Amniotic epithelial cell (primary cell): ENCODE data around the gene VPS37B.
A peak's percentile ranks its signal among the peaks of the same experiment; 100 is the strongest.

ENCODE experiments used
- DNase-seq: peaks from one replicate; pipeline ENCODE4 v3.0.0-alpha.2; 2010; ENCODE audit warnings: low read depth

VPS37B gene

GRCh38 chr12:122866379-122866778, 29.5 kb downstream of the VPS37B start:
- no peak for DNase-seq

- DNase-seq: no peak
Observed at GRCh38 chr12:122865268-122866231, 30.4 kb downstream of the VPS37B start.

DNA sequence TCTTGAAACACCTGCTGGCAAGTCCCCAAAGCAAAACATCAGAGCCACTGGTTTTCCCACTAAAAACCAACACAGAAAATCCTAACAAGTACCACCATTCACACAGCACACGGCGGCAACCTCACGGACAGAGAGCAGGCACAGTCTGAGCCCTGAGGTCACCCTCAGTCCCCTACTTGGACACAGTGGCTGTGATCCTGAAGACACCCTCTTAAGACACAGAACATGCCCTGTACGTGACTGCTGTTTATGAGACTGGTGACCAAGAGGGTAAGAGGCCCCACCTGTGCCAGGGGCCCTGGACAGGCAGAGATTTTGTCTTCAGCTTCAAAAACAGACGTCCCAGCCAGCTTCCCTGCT, 31.1 kb downstream of the VPS37B start:
- DNase-seq: no peak

DNA sequence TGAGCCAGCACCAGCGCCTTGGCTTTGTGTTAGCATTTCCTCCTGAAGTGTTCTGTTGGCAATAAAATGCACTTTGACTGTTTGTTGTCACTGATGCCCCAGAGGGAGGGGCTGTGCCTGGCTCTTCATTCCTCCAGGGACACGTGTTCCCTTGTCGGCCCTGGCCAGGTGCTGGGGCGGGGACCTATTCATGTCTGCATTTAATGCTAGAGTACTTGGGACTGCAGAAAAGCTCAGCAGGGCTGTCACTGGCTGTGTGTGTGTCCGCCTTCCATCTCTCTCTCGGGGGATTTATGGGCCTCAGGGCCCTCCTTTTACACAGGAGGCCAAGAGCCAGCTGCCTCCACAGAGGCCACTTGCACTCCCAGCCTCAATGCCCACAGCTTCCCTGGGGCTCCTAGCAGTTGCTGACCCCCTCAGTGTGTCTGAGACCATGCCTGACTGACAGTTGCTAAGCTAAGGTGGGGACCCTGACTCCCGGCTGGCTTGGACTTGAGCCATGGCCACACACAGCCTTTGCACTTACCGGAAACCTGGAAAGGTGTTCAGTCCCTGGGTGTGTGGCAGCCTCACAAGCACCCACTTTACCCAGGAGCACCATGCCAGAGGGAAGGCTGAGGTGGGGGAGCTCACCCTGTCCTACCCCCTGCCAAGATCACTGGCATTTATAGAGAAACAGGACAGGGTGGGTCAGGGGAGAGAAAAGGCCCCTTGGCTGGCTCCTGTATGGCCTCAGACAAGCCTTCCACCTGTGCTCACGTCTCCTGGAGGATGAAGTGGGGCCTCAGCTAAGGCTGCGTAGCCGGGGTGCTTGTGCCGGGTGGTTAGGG, 32.8 kb downstream of the VPS37B start:
- DNase-seq: no peak

- DNase-seq: no peak
Observed at GRCh38 chr12:122862110-122862634, 33.8 kb downstream of the VPS37B start.

DNA sequence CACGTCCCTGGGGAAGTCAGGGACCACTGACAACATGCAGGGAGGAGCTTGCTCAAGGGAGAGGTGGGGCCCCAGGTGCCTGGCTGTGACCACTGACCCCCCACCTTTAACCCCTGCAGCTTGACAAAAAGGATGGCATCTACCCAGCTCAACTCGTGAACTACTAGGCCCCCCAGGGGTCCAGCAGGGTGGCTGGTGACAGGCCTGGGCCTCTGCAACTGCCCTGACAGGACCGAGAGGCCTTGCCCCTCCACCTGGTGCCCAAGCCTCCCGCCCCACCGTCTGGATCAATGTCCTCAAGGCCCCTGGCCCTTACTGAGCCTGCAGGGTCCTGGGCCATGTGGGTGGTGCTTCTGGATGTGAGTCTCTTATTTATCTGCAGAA, 34.3 kb downstream of the VPS37B start:
- DNase-seq: no peak

DNA sequence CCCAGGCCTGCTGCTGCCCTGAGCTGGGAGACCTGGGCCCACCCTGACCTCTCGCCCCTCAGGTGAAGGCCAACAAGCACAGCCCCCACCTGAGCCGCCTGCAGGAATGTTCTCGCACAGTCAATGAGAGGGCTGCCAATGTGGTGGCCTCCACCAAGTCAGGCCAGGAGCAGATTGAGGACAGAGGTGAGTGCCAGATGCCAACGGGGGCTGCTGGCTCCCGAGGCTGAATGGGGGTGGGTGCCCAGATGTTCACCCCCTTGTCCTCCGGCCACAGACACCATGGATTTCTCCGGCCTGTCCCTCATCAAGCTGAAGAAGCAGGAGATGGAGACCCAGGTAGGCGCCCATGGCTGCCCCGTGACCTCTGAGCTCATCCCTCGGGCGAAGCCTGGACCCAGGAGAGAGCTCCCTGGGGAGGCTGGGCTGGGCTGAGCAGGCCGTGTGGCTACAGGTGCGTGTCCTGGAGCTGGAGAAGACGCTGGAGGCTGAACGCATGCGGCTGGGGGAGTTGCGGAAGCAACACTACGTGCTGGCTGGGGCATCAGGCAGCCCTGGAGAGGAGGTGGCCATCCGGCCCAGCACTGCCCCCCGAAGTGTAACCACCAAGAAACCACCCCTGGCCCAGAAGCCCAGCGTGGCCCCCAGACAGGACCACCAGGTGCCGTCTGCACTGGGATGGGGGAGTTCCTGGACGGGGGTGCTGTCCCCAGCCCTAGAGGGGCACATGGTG, 34.9 kb downstream of the VPS37B start:
- DNase-seq: no peak

GRCh38 chr12:122860040-122860853, 35.7 kb downstream of the VPS37B start:
- DNase-seq: peak; percentile 60

DNA sequence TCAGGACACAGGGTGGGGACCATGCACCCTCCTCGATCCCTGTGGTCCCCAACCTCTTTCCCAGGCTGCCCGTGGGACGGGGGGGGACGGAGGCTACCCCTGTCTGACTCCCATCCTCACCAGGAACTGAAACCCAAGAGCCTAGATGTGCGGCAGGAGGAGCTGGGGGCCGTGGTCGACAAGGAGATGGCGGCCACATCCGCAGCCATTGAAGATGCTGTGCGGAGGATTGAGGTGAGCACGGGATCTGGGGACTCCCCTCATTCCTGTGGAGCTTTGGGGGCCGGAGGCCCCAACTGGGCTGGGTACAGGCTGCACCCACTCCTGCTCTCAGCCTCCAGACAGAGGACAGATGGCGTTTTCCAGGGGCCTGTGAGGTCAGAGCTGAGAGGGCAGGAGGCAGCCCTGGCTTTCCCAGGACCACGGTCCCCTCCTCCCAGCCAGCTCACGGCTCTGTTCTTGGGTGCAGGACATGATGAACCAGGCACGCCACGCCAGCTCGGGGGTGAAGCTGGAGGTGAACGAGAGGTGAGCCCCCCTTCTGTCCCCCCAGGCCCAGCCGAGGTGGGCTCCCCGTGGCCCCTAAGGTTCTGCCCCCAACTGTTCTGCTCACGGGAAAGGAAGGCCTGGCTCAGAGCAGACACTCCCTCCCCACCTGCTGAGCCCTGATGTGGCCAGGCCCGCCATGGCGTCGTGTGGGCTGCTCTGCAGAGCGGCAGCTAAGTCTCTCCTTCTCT, 36.5 kb downstream of the VPS37B start:
- DNase-seq: no peak

DNA sequence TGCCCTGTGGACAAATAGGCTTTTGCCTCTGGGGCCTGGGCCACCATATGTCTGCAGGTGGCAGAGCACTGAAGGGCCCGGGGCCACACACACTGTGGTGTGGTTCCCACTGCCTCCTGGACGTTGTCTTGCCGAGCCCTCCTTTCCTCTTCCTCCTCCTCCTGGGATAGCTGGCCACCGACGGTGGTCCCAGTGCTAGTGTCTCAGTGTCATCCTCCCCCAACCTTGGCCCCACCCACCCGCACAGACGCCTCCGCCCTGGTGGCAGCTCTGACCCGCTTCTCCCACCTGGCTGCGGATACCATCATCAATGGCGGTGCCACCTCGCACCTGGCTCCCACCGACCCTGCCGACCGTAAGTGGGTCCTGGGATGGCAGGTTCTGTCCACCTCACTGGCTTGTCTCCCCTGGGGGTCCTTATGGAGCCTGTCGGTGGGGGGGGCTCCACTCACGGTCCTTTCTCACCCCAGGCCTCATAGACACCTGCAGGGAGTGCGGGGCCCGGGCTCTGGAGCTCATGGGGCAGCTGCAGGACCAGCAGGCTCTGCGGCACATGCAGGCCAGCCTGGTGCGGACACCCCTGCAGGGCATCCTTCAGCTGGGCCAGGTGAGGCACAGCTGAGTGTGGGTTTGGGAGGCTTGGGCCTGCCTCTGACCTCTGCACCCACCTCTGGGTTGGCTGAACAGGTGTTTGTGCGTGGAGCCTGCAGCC, 37.2 kb downstream of the VPS37B start:
- no peak for DNase-seq

- DNase-seq: no peak
Observed at GRCh38 chr12:122858171-122858570, 37.8 kb downstream of the VPS37B start.

DNA sequence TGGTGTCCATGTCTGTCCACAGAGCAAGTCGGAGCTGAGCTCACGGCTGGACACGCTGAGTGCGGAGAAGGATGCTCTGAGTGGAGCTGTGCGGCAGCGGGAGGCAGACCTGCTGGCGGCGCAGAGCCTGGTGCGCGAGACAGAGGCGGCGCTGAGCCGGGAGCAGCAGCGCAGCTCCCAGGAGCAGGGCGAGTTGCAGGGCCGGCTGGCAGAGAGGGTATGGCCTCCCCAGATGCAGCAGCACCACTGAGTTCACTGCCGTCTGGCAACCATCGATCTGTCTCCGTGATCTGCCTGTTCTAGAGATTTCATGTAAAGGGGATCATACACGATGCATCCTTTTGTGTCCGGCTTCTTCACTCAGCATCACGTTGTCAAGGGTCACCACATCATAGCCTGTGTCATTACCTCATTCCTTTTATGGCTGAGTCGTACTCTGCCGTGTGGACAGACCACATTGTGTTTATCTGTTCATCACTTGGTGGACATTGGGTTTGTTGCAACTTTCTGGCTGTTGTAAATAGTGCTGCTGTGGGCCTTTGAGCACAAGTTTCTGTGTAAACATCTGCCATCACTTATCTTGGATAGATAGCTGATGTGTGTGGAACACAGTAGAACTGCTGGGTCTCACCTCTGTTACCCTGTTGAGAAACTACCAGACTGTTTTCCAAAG, 38.8 kb downstream of the VPS37B start:
- peak; percentile 73 for DNase-seq

GRCh38 chr12:122855928-122856831, 39.7 kb downstream of the VPS37B start:
- no peak for DNase-seq

- DNase-seq: no peak
Observed at GRCh38 chr12:122855071-122855829, 40.7 kb downstream of the VPS37B start.

- DNase-seq: no peak
Observed at GRCh38 chr12:122854554-122854953, 41.4 kb downstream of the VPS37B start.

- DNase-seq: no peak
Observed at GRCh38 chr12:122853582-122854245, 42.2 kb downstream of the VPS37B start.
